Neural crest cell (in vitro differentiated cells): Measurements from ENCODE around the gene ABCG1. TPM values are rescaled to one million over a fixed set of nuclear protein-coding genes. Genes with fewer than 3 reads are reported as not detected.

Experiments used
- DNase-seq: peaks from one replicate; pipeline ENCODE4 v3.0.0; 2021; ENCODE audit warnings: low read depth, mixed read lengths, low spot score
- H3K27ac Mint-ChIP-seq: one replicate; pipeline ENCODE4 v1.8.0; 2021; ENCODE audit warnings: mild to moderate bottlenecking, mixed read lengths; ENCODE audit not compliant: unreplicated experiment
- H3K27me3 Mint-ChIP-seq: 2 replicates; pipeline ENCODE4 v1.8.0; 2021; ENCODE audit warnings: low read depth, mild to moderate bottlenecking, mixed read lengths
- H3K36me3 Mint-ChIP-seq: 2 replicates; pipeline ENCODE4 v1.8.0; 2021; ENCODE audit warnings: low read depth, mild to moderate bottlenecking, mixed read lengths
- H3K4me1 Mint-ChIP-seq: 2 replicates; pipeline ENCODE4 v1.8.0; 2021; ENCODE audit warnings: mixed read lengths
- H3K4me3 Mint-ChIP-seq: one replicate; pipeline ENCODE4 v1.8.0; 2021; ENCODE audit warnings: mild to moderate bottlenecking, mixed read lengths
- H3K9me3 Mint-ChIP-seq: 2 replicates; pipeline ENCODE4 v1.8.0; 2021; ENCODE audit warnings: mixed read lengths
- total RNA-seq: library from RNA; stranded (reverse); gene quantifications from 2 replicates; pipeline ENCODE4 v1.2.1, GENCODE V29; 2021
- TF ChIP-seq, protein P1 (sequence below): fragments of 200-600 bp; sonication (generic); conservative IDR thresholded peaks from 2 replicates; pipeline ENCODE4 v1.5.0; 2021; ENCODE audit warnings: antibody characterized with exemption, mild to moderate bottlenecking

The ABCG1 gene
- total RNA-seq, 1 donor from 2014 or later, result 3.3 TPM

GRCh38 chr21:42207426-42207825 lies 11.5 kb upstream of the ABCG1 start:
- Mint-ChIP-seq H3K4me1 (peaks cover 32% of the 10 kb centered on the region), H3K9me3 (peaks cover 9% of the 10 kb centered on the region)
- no peak for DNase-seq

DNA sequence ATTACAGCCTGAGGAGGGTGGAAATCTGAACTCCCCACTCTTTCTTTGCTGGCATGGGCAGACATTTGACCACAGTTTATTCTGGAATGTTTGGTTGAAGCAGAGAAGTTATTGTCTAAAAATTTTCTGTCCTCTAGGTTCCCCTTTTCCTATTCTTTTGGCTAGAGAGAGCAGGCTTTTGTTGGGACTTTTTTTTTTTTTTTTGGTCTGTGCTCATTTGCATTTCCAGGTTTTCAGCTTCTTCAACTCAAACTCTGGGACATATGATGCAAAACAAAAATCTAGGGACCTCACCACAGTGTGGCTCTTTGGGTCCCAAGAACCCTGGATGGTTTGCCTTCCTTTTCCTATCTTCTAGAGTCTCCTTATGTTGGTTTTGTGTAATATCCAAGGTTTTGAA lies 10.9 kb upstream of the ABCG1 start:
- peaks cover 9% of the 10 kb centered on the region for H3K9me3 Mint-ChIP-seq
- TF ChIP-seq, protein P1, sequence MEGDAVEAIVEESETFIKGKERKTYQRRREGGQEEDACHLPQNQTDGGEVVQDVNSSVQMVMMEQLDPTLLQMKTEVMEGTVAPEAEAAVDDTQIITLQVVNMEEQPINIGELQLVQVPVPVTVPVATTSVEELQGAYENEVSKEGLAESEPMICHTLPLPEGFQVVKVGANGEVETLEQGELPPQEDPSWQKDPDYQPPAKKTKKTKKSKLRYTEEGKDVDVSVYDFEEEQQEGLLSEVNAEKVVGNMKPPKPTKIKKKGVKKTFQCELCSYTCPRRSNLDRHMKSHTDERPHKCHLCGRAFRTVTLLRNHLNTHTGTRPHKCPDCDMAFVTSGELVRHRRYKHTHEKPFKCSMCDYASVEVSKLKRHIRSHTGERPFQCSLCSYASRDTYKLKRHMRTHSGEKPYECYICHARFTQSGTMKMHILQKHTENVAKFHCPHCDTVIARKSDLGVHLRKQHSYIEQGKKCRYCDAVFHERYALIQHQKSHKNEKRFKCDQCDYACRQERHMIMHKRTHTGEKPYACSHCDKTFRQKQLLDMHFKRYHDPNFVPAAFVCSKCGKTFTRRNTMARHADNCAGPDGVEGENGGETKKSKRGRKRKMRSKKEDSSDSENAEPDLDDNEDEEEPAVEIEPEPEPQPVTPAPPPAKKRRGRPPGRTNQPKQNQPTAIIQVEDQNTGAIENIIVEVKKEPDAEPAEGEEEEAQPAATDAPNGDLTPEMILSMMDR, result no peak
- no peak overlapping the region for H3K4me3 Mint-ChIP-seq
- DNase-seq, result no peak
- H3K27me3 Mint-ChIP-seq, result peaks cover 3% of the 10 kb centered on the region
- H3K36me3 Mint-ChIP-seq, result peaks cover 7% of the 10 kb centered on the region
- no peak overlapping the region for H3K27ac Mint-ChIP-seq
- peaks cover 32% of the 10 kb centered on the region for H3K4me1 Mint-ChIP-seq

More at GRCh38 chr21:42207426-42207825, 11.5 kb upstream of the ABCG1 start:
- no peak overlapping the region for H3K4me3 Mint-ChIP-seq
- TF ChIP-seq, protein P1, result no peak
- H3K27ac Mint-ChIP-seq, result no peak overlapping the region
- peaks cover 3% of the 10 kb centered on the region for H3K27me3 Mint-ChIP-seq
- peaks cover 7% of the 10 kb centered on the region for H3K36me3 Mint-ChIP-seq

DNA sequence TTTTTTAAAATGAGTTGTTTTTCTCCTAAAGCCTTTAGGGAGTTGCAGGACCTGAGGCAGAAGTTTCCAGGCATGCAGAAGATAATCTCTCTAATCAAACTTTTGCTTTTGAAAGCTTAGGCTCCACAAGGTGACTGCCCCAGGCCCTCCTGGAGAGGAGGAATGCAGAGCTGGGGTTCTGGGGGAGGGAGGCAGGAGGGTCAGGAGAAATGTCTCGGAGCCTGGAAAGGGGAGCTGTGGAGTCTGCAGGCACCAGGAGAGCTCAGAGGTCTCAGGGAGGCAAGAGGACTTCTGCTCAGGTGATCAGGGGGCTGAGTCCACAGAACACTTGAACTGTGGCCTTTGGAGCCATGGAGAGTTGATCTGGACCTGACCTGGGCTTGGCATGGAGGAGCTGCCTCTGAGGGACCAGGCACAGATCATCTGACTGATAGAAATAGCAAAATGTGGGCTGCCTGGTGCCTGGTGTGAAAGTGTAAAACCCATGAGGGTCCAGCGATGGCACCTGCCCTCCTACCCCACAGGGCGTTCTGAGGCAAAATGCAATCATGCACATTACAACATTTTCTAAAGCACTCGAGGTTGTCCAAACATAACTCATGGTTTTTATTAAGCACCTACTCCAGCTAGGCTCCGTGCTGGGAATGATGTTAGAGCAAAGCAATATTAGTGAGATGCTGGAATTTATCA lies 10.0 kb upstream of the ABCG1 start:
- H3K27ac Mint-ChIP-seq, result no peak overlapping the region
- TF ChIP-seq, protein P1, result no peak
- H3K9me3 Mint-ChIP-seq, result peaks cover 9% of the 10 kb centered on the region
- no peak overlapping the region for H3K4me3 Mint-ChIP-seq
- peaks cover 3% of the 10 kb centered on the region for H3K27me3 Mint-ChIP-seq
- H3K4me1 Mint-ChIP-seq, result peaks cover 32% of the 10 kb centered on the region
- DNase-seq, result no peak
- H3K36me3 Mint-ChIP-seq, result peaks cover 7% of the 10 kb centered on the region

GRCh38 chr21:42209801-42210479 lies 9.0 kb upstream of the ABCG1 start:
- TF ChIP-seq, protein P1, result no peak
- no peak for DNase-seq
- Mint-ChIP-seq H3K9me3 (peaks cover 9% of the 10 kb centered on the region), H3K27ac (peak overlapping the region; percentile 44), H3K4me1 (peaks cover 32% of the 10 kb centered on the region), H3K27me3 (peaks cover 3% of the 10 kb centered on the region), H3K4me3 (peak overlapping the region; percentile 45), H3K36me3 (peaks cover 5% of the 10 kb centered on the region)

DNA sequence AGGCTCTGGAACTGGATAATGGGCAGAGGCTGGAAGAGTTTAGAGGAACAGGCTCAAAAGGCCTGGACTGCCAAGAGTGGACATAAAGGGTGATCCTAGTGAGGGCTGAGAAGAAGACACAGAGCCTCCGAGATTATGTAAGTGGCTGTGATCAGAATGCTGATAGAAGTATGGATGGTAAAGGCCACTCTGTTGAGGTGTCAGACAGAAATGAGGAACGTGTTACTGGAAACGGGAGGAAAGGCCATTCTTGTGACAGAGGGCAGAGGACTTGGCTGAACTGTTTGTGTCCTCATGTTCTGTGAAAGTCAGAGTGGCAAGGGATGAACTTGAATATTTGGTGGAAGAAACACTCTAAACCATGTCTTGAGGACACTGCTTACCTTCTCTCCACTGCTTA lies 6.7 kb upstream of the ABCG1 start:
- Mint-ChIP-seq H3K9me3 (peaks cover 6% of the 10 kb centered on the region), H3K27ac (no peak overlapping the region), H3K27me3 (peaks cover 9% of the 10 kb centered on the region), H3K4me1 (peaks cover 32% of the 10 kb centered on the region), H3K36me3 (no peaks in the 10 kb centered on the region), H3K4me3 (no peak overlapping the region)
- TF ChIP-seq, protein P1, result no peak
- DNase-seq, result no peak
